MG63 (cell line): ENCODE data around the gene PITHD1. TPM values are rescaled to one million over a fixed set of nuclear protein-coding genes. Genes with fewer than 3 reads are reported as not detected.
"Not testable (repeated sequence)": the region's sequence is repeated elsewhere in the genome, so short reads cannot be mapped to it uniquely, and the experiment has no call there.

Experiments
- DNase-seq: peaks from one replicate; pipeline ENCODE4 v3.0.0-alpha.2; 2020
- H3K27me3 ChIP-seq: fragments of 250-450 bp; sonication (Bioruptor Pico); 2 replicates; pipeline ENCODE4 v1.5.1; 2020; ENCODE audit warnings: mild to moderate bottlenecking, moderate library complexity
- H3K36me3 ChIP-seq: fragments of 250-450 bp; sonication (Bioruptor Pico); 2 replicates; pipeline ENCODE4 v1.5.1; 2020; ENCODE audit warnings: mild to moderate bottlenecking, moderate library complexity
- H3K4me3 ChIP-seq: fragments of 250-450 bp; sonication (Bioruptor Pico); 2 replicates; pipeline ENCODE4 v1.5.1; 2020; ENCODE audit warnings: mild to moderate bottlenecking, moderate library complexity
- H3K9me3 ChIP-seq: fragments of 250-450 bp; sonication (Bioruptor Pico); 2 replicates; pipeline ENCODE4 v1.5.1; 2020; ENCODE audit warnings: mild to moderate bottlenecking, moderate library complexity
- total RNA-seq: library from RNA; depleted of rRNA; stranded (reverse); fragments of >200 nt; shearing (Covaris generic); gene quantifications from 2 replicates; pipeline ENCODE4 v1.2.3, GENCODE V29; 2014; ENCODE audit warnings: low replicate concordance

The PITHD1 gene
- total RNA-seq, 1 experiment from 2014 or later: 64.2 TPM

GRCh38 chr1:23793018-23793781 is 15.0 kb downstream of the PITHD1 start:
- no peak for DNase-seq
- no peak overlapping the region for H3K4me3 ChIP-seq
- H3K36me3 ChIP-seq: peaks cover 32% of the 10 kb centered on the region
- H3K27me3 ChIP-seq: no peaks in the 10 kb centered on the region
- H3K9me3 ChIP-seq: no peaks in the 10 kb centered on the region

GRCh38 chr1:23793861-23794731 is 15.9 kb downstream of the PITHD1 start:
- Histone ChIP-seq H3K4me3 (no peak overlapping the region), H3K9me3 (no peaks in the 10 kb centered on the region), H3K27me3 (no peaks in the 10 kb centered on the region), H3K36me3 (peaks cover 34% of the 10 kb centered on the region)
- DNase-seq: no peak

- peaks cover 30% of the 10 kb centered on the region for H3K36me3 ChIP-seq
- H3K4me3 ChIP-seq, H3K27me3 ChIP-seq, H3K9me3 ChIP-seq, DNase-seq: not testable (repeated sequence)
Measured at GRCh38 chr1:23794732-23795182, 16.5 kb downstream of the PITHD1 start.

GRCh38 chr1:23795676-23796465 is 17.7 kb downstream of the PITHD1 start:
- H3K36me3 ChIP-seq: peaks cover 30% of the 10 kb centered on the region
- no peak overlapping the region for H3K4me3 ChIP-seq
- H3K9me3 ChIP-seq: no peaks in the 10 kb centered on the region
- H3K27me3 ChIP-seq: no peaks in the 10 kb centered on the region
- DNase-seq: no peak

GRCh38 chr1:23796466-23797271 is 18.5 kb downstream of the PITHD1 start:
- DNase-seq: no peak
- H3K27me3 ChIP-seq: no peaks in the 10 kb centered on the region
- no peak overlapping the region for H3K4me3 ChIP-seq
- H3K9me3 ChIP-seq: no peaks in the 10 kb centered on the region
- H3K36me3 ChIP-seq: peaks cover 30% of the 10 kb centered on the region

- no peaks in the 10 kb centered on the region for H3K27me3 ChIP-seq
- H3K9me3 ChIP-seq: no peaks in the 10 kb centered on the region
- no peak overlapping the region for H3K4me3 ChIP-seq
- DNase-seq: no peak
- peaks cover 30% of the 10 kb centered on the region for H3K36me3 ChIP-seq
Measured at GRCh38 chr1:23797478-23798448, 19.5 kb downstream of the PITHD1 start.

- Histone ChIP-seq H3K4me3 (no peak overlapping the region), H3K27me3 (no peaks in the 10 kb centered on the region), H3K9me3 (no peaks in the 10 kb centered on the region), H3K36me3 (peaks cover 22% of the 10 kb centered on the region)
- DNase-seq: no peak
Measured at GRCh38 chr1:23798662-23799142, 20.5 kb downstream of the PITHD1 start.

- Histone ChIP-seq H3K4me3 (peak overlapping the region; percentile 87), H3K27me3 (no peaks in the 10 kb centered on the region), H3K9me3 (no peaks in the 10 kb centered on the region), H3K36me3 (peaks cover 22% of the 10 kb centered on the region)
- no peak for DNase-seq
Measured at GRCh38 chr1:23799255-23799569, 21.0 kb downstream of the PITHD1 start.

- no peaks in the 10 kb centered on the region for H3K27me3 ChIP-seq
- peaks cover 22% of the 10 kb centered on the region for H3K36me3 ChIP-seq
- H3K4me3 ChIP-seq: peak overlapping the region; percentile 87
- H3K9me3 ChIP-seq: no peaks in the 10 kb centered on the region
- peak; percentile 87 for DNase-seq
Measured at GRCh38 chr1:23799570-23800399, 21.6 kb downstream of the PITHD1 start.

GRCh38 chr1:23800400-23801337 is 22.5 kb downstream of the PITHD1 start, which contains the start of gene GALE:
TSS of gene GALE (minus strand) at chr1:23800754. CDS start at chr1:23799007, 1,747 bp downstream.
- H3K4me3 ChIP-seq: peak within 1 kb of the TSS; percentile 87
- peaks cover 18% of the 10 kb centered on the region for H3K36me3 ChIP-seq
- no peaks in the 10 kb centered on the region for H3K9me3 ChIP-seq
- no peaks in the 10 kb centered on the region for H3K27me3 ChIP-seq
- peak; percentile 97 for DNase-seq

- Histone ChIP-seq H3K9me3 (no peaks in the 10 kb centered on the region), H3K36me3 (peaks cover 18% of the 10 kb centered on the region), H3K27me3 (no peaks in the 10 kb centered on the region), H3K4me3 (peak overlapping the region; percentile 87)
- DNase-seq: no peak
Measured at GRCh38 chr1:23801338-23801748, 23.1 kb downstream of the PITHD1 start.

- Histone ChIP-seq H3K9me3 (no peaks in the 10 kb centered on the region), H3K27me3 (no peaks in the 10 kb centered on the region), H3K4me3 (no peak overlapping the region), H3K36me3 (peaks cover 13% of the 10 kb centered on the region)
- no peak for DNase-seq
Measured at GRCh38 chr1:23801876-23802275, 23.7 kb downstream of the PITHD1 start.

- not testable (repeated sequence) for H3K9me3 ChIP-seq, H3K36me3 ChIP-seq, H3K4me3 ChIP-seq, H3K27me3 ChIP-seq, DNase-seq
Measured at GRCh38 chr1:23802809-23803342, 24.7 kb downstream of the PITHD1 start.
